Placental pericyte (primary cell): ENCODE measurements around the gene NEURL3. TPM values are rescaled to one million over a fixed set of nuclear protein-coding genes. Genes with fewer than 3 reads are reported as not detected.

Experiments
- total RNA-seq: library from RNA; depleted of rRNA; stranded (reverse); fragments of >200 nt; gene quantifications from 2 replicates; pipeline ENCODE4 v1.2.3, GENCODE V29; 2012

Gene NEURL3
- total RNA-seq, result not detected in 2 replicates

DNA sequence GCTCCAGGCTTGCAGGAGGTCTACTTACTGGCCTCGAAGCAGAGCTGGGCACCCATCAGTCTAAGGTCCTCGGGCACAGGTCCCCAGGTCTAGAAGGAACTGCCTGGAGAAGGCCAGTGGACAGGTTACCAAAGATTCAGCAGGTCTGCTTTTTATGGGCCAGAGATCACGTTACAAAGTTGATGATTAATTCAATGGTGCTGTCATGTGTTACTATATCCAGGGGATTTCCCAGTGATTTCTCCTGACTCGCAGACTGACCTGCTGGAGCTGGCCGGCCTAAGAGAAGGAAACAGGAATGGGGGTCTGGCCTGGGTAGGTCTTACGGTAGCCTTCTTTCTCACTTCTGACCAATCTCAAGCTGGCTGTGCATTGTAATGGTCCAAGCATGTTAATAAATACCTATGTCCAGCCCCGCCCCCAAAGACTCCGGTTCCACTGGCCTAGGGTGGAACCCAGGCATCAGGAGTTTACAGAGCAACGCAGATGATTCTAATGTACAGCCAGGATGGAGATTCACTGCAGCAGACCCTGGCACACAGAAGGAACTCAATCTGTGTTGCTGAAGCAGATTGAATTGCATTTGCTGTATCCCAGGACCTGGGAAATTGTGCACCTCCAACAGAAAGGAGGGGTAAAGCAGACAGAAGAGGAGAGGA is at the start of gene NEURL3:
TSS of gene NEURL3 (minus strand) at position 127 of the 659 bp plus-strand sequence. CDS start at position 56, 71 bp downstream.

GRCh38 chr2:96536445-96537065 is 31.4 kb upstream of the NEURL3 start, which contains the start of gene ARID5A:
TSS of gene ARID5A (plus strand) at chr2:96536752. CDS start at chr2:96536827, 75 bp downstream.

Other genes starting within 250 kb of the NEURL3 start
- 34.6 and 55.1 TPM in 2 replicates for gene TMEM127, start 239.4 kb downstream of the NEURL3 start, total RNA-seq
- 80.8 and 115 TPM in 2 replicates for gene CIAO1, start 239.1 kb downstream of the NEURL3 start, total RNA-seq
- gene SNRNP200, start 199.8 kb downstream of the NEURL3 start, total RNA-seq, result 55.1 and 71.9 TPM in 2 replicates
- 0.22 and 1.7 TPM in 2 replicates for gene ITPRIPL1, start 180.0 kb downstream of the NEURL3 start, total RNA-seq
- 1.1 and 37.7 TPM in 2 replicates for gene NCAPH, start 169.6 kb downstream of the NEURL3 start, total RNA-seq
- gene ARID5A, start 31.4 kb upstream of the NEURL3 start, total RNA-seq, result 8.1 and 8.2 TPM in 2 replicates
- 41.7 and 44.0 TPM in 2 replicates for gene KANSL3, start 133.0 kb upstream of the NEURL3 start, total RNA-seq
- gene FER1L5, start 137.4 kb upstream of the NEURL3 start, total RNA-seq, result under 0.01 and 0.29 TPM in 2 replicates
- gene LMAN2L, start 234.7 kb upstream of the NEURL3 start, total RNA-seq, result 19.5 and 24.1 TPM in 2 replicates